ENCODE results near the gene SH3RF3.

DNA sequence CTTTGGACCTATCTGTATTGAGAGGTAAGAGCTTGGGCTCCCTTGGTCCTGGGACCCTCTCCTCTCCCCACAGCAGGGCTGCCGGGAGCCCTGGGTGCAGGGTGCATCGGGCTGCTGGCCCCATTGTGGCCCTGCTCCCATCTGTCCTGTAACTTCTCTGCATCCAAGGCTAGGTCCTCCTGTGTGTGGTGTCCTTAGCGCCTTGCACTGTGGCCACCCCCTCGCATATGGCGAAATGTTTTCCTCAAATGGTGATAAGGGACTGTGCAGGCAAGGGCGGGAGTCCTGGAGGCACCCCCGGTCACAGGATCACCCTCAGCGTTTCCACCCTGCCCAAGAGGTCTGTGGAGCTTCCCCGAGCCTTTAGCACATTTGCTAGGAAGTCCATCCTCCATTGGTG is 208.2 kb downstream of the SH3RF3 start:
- TF ChIP-seq MYC (IDR thresholded peaks at IDR 0.05; ENCODE audit: low read depth, low read length) = no peak
- no peak for TF ChIP-seq MYC (CRISPR knock-in tag; IDR thresholded peaks at IDR 0.05; ENCODE audit: borderline replicate concordance, low read depth)
- no peak for TF ChIP-seq PHB2 (IDR thresholded peaks at IDR 0.05; ENCODE audit: low read depth)
